GM12874 (cell line): Measurements from ENCODE around the gene SLC39A7.
A peak's percentile ranks its signal among the peaks of the same experiment; 100 is the strongest.

Experiments used
- CTCF ChIP-seq: IDR thresholded peaks from 2 replicates; pipeline ENCODE4 v1.5.1; 2011; ENCODE audit warnings: low read depth, mild to moderate bottlenecking, control low read depth, low read length, moderate library complexity; ENCODE audit not compliant: insufficient read depth

Gene SLC39A7

GRCh38 chr6:33161354-33162331, 39.0 kb upstream of the SLC39A7 start:
- peak; percentile 98 for TF ChIP-seq CTCF

- no peak for TF ChIP-seq CTCF
Observed at GRCh38 chr6:33163540-33163939, 37.1 kb upstream of the SLC39A7 start.

- no peak for TF ChIP-seq CTCF
Observed at GRCh38 chr6:33164176-33164575, 36.5 kb upstream of the SLC39A7 start.

- TF ChIP-seq CTCF = no peak
Observed at GRCh38 chr6:33164665-33165373, 35.8 kb upstream of the SLC39A7 start.

- TF ChIP-seq CTCF = no peak
Observed at GRCh38 chr6:33165581-33166258, 34.9 kb upstream of the SLC39A7 start.

GRCh38 chr6:33166363-33166762, 34.3 kb upstream of the SLC39A7 start:
- no peak for TF ChIP-seq CTCF

GRCh38 chr6:33166811-33167210, 33.9 kb upstream of the SLC39A7 start:
- no peak for TF ChIP-seq CTCF
